Thymus (tissue), 14 donors: Measurements from ENCODE around the gene SUDS3. TPM values are rescaled to one million over a fixed set of nuclear protein-coding genes. Genes with fewer than 3 reads are reported as not detected.

ENCODE experiments used
- DNase-seq, 9 donors: peaks; one replicate each; pipeline ENCODE4 v3.0.0-alpha.2; 2013; ENCODE audit warnings: low spot score in 9 of 9, low read depth in 6 of 9, missing footprints in 1 of 9
- H3K27ac ChIP-seq, 2 donors: one replicate each; pipeline ENCODE4 v1.5.1; 2013; ENCODE audit warnings: control low read depth in 1 of 2, low read depth in 1 of 2, low read length in 1 of 2, mild to moderate bottlenecking in 1 of 2, moderate library complexity in 1 of 2
- H3K27me3 ChIP-seq, 2 donors: one replicate each; pipeline ENCODE4 v1.5.1; 2013; ENCODE audit warnings: low read length in 1 of 2; ENCODE audit not compliant: control insufficient read depth in 2 of 2, insufficient read depth in 1 of 2
- H3K36me3 ChIP-seq, 2 donors: one replicate each; pipeline ENCODE4 v1.5.1; 2013; ENCODE audit warnings: low read length in 1 of 2, mild to moderate bottlenecking in 1 of 2, moderate library complexity in 1 of 2; ENCODE audit not compliant: control insufficient read depth in 2 of 2, insufficient read depth in 2 of 2
- H3K4me1 ChIP-seq, 2 donors: one replicate each; pipeline ENCODE4 v1.5.1; 2013; ENCODE audit warnings: low read length in 2 of 2; ENCODE audit not compliant: control insufficient read depth in 2 of 2, insufficient read depth in 2 of 2
- H3K4me3 ChIP-seq, 2 donors: one replicate each; pipeline ENCODE4 v1.5.1; 2013; ENCODE audit warnings: low read length in 2 of 2, control low read depth in 1 of 2, mild to moderate bottlenecking in 1 of 2
- H3K9me3 ChIP-seq, 2 donors: one replicate each; pipeline ENCODE4 v1.5.1; 2013; ENCODE audit warnings: low read length in 1 of 2, mild to moderate bottlenecking in 1 of 2; ENCODE audit not compliant: control insufficient read depth in 2 of 2, insufficient read depth in 1 of 2
- WGBS: extraction: QIAGEN DNeasy Blood & Tissue Kit; methylation state at CpG from one replicate; pipeline ENCODE4 v1.1.7; 2013; 5-methylcytosine and 5-hydroxymethylcytosine counted together
- long read RNA-seq, 10 donors: transcript quantifications; one replicate each; lab custom pipeline, GENCODE V29; 2026
- polyA plus RNA-seq: library from polyadenylated mRNA; stranded (reverse); fragments of 200-250 nt; gene quantifications from one replicate; pipeline ENCODE4 v1.2.3, GENCODE V29; 2013
- total RNA-seq: library from RNA; stranded (reverse); fragments of 120-200 nt; gene quantifications from one replicate; pipeline ENCODE4 v1.2.4, GENCODE V29; 2013
- donor health status: healthy.

Gene SUDS3
- 21.8 TPM for total RNA-seq
- 19.3 TPM for polyA plus RNA-seq
- long read RNA-seq, donor 1 = 0 reads
- long read RNA-seq, donor 2 = 0 reads
- long read RNA-seq, donor 3, full-length matches to known transcripts = 4 of 11 reads
- long read RNA-seq, donor 3, partial matches to known transcripts = 7 of 11 reads
- long read RNA-seq, donor 3, other reads (novel, unspliced or antisense) = 0 of 11 reads
- long read RNA-seq, donor 4, partial matches to known transcripts = 5 of 5 reads
- long read RNA-seq, donor 4, other reads (novel, unspliced or antisense) = 0 of 5 reads
- long read RNA-seq, donor 5, full-length matches to known transcripts = 2 of 13 reads
- long read RNA-seq, donor 5, partial matches to known transcripts = 5 of 13 reads
- long read RNA-seq, donor 5, other reads (novel, unspliced or antisense) = 6 of 13 reads
- long read RNA-seq, donor 6, partial matches to known transcripts = 5 of 5 reads
- long read RNA-seq, donor 6, other reads (novel, unspliced or antisense) = 0 of 5 reads
- long read RNA-seq, donor 7, full-length matches to known transcripts = 1 of 6 reads
- long read RNA-seq, donor 7, partial matches to known transcripts = 5 of 6 reads
- long read RNA-seq, donor 7, other reads (novel, unspliced or antisense) = 0 of 6 reads
- long read RNA-seq, donor 8, full-length matches to known transcripts = 1 of 1 reads
- long read RNA-seq, donor 8, partial matches to known transcripts = 0 of 1 reads
- long read RNA-seq, donor 8, other reads (novel, unspliced or antisense) = 0 of 1 reads
- long read RNA-seq, donor 9 = 0 reads
- long read RNA-seq, donor 10, full-length matches to known transcripts = 2 of 7 reads
- long read RNA-seq, donor 10, partial matches to known transcripts = 5 of 7 reads
- long read RNA-seq, donor 10, other reads (novel, unspliced or antisense) = 0 of 7 reads

GRCh38 chr12:118376089-118377020 is at the start of gene SUDS3:
TSS of gene SUDS3 (plus strand) at chr12:118376555. CDS start at chr12:118376692, 137 bp downstream.
- WGBS = under 1% methylated on average over 102 of the region's 102 CpGs
- Histone ChIP-seq H3K36me3 (peaks cover 15 to 17% of the 10 kb centered on the region in 2 donors), H3K27me3 (peaks cover 1 to 12% of the 10 kb centered on the region in 2 donors), H3K27ac (peak within 1 kb of the TSS; percentile 88 to 99), H3K4me1 (peaks cover 21 to 24% of the 10 kb centered on the region in 2 donors), H3K4me3 (peak within 1 kb of the TSS; percentile 68 to 98), H3K9me3 (no peaks in the 10 kb centered on the region)
- DNase-seq = peak; percentile 80 to 97 (median 88)

GRCh38 chr12:118326991-118327390 is 49.4 kb upstream of the SUDS3 start:
- Histone ChIP-seq H3K4me1 (no peaks in the 10 kb centered on the region), H3K4me3 (no peak overlapping the region), H3K36me3 (peaks cover 0 to 2% of the 10 kb centered on the region in 2 donors), H3K27ac (no peak overlapping the region), H3K27me3 (no peaks in the 10 kb centered on the region), H3K9me3 (no peaks in the 10 kb centered on the region)
- no peak for DNase-seq

- H3K4me1 ChIP-seq = no peaks in the 10 kb centered on the region
Measured at GRCh38 chr12:118327391-118327790, 49.0 kb upstream of the SUDS3 start.

GRCh38 chr12:118328486-118329330 is 47.6 kb upstream of the SUDS3 start:
- no peak overlapping the region for H3K4me3 ChIP-seq
- H3K36me3 ChIP-seq = peaks cover 0 to 2% of the 10 kb centered on the region in 2 donors
- H3K9me3 ChIP-seq = no peaks in the 10 kb centered on the region
- H3K27me3 ChIP-seq = no peaks in the 10 kb centered on the region
- no peak overlapping the region for H3K27ac ChIP-seq
- no peaks in the 10 kb centered on the region for H3K4me1 ChIP-seq
- WGBS = 75% methylated on average over 3 of the region's 3 CpGs
- no peak for DNase-seq

More at GRCh38 chr12:118327391-118327790, 49.0 kb upstream of the SUDS3 start:
- Histone ChIP-seq H3K9me3 (no peaks in the 10 kb centered on the region), H3K4me3 (no peak overlapping the region), H3K27me3 (no peaks in the 10 kb centered on the region), H3K36me3 (peaks cover 0 to 2% of the 10 kb centered on the region in 2 donors), H3K27ac (no peak overlapping the region)
- DNase-seq = no peak

- WGBS = 23% methylated on average over 3 of the region's 3 CpGs
- H3K27ac ChIP-seq = no peak overlapping the region
- no peaks in the 10 kb centered on the region for H3K9me3 ChIP-seq
- H3K4me3 ChIP-seq = no peak overlapping the region
- no peaks in the 10 kb centered on the region for H3K27me3 ChIP-seq
- H3K36me3 ChIP-seq = peaks cover 0 to 2% of the 10 kb centered on the region in 2 donors
- DNase-seq = peak in 1 of 9 donors; percentile 26
- H3K4me1 ChIP-seq = no peaks in the 10 kb centered on the region
Measured at GRCh38 chr12:118330421-118331018, 45.8 kb upstream of the SUDS3 start.

- no peak overlapping the region for H3K27ac ChIP-seq
- H3K4me1 ChIP-seq = no peaks in the 10 kb centered on the region
- peaks cover 0 to 2% of the 10 kb centered on the region in 2 donors for H3K36me3 ChIP-seq
- DNase-seq = no peak
- 92% methylated on average over 4 of the region's 4 CpGs for WGBS
- H3K9me3 ChIP-seq = no peaks in the 10 kb centered on the region
- no peaks in the 10 kb centered on the region for H3K27me3 ChIP-seq
- no peak overlapping the region for H3K4me3 ChIP-seq
Measured at GRCh38 chr12:118332511-118332910, 43.8 kb upstream of the SUDS3 start.

- Histone ChIP-seq H3K27ac (no peak overlapping the region), H3K9me3 (no peaks in the 10 kb centered on the region), H3K4me3 (no peak overlapping the region), H3K36me3 (peaks cover 0 to 2% of the 10 kb centered on the region in 2 donors), H3K27me3 (no peaks in the 10 kb centered on the region), H3K4me1 (no peaks in the 10 kb centered on the region)
- no peak for DNase-seq
- WGBS = 98% methylated on average over 3 of the region's 3 CpGs
Measured at GRCh38 chr12:118334241-118334640, 42.1 kb upstream of the SUDS3 start.
